ENCODE data around the gene CATSPER2.
"Not testable (repeated sequence)": the region's sequence is repeated elsewhere in the genome, so short reads cannot be mapped to it uniquely, and the experiment has no call there.

The CATSPER2 gene

GRCh38 chr15:43648649-43649429 is at the start of gene CATSPER2:
CATSPER2 (minus strand) TSS chr15:43648844; CDS start chr15:43648061, 783 bp downstream.
- H3K27me3 ChIP-seq (ENCODE audit: control insufficient read depth, insufficient read depth, low read length), result no peaks in the 10 kb centered on the region
- no peak within 1 kb of the TSS for H3K9ac ChIP-seq (ENCODE audit: low read depth, low read length)
- no peaks in the 10 kb centered on the region for H3K36me3 ChIP-seq (ENCODE audit: control insufficient read depth, insufficient read depth, low read length)
- peaks cover 5% of the 10 kb centered on the region for H3K9me3 ChIP-seq (ENCODE audit: control insufficient read depth, insufficient read depth, low read length)
- H3K4me3 ChIP-seq (ENCODE audit: low read depth, low read length), result no peak within 1 kb of the TSS
- no peak within 1 kb of the TSS for H3K27ac ChIP-seq (ENCODE audit: low read depth, low read length)
- H3K4me1 ChIP-seq (ENCODE audit: control insufficient read depth, insufficient read depth, low read length), result no peaks in the 10 kb centered on the region

GRCh38 chr15:43693148-43694022 is 44.7 kb upstream of the CATSPER2 start, which contains the start of gene CKMT1A:
CKMT1A (plus strand) TSS chr15:43693859; CDS start chr15:43694051, 192 bp downstream.
- not testable (repeated sequence) for H3K36me3 ChIP-seq (ENCODE audit: control insufficient read depth, insufficient read depth, low read length); H3K4me1 ChIP-seq (ENCODE audit: control insufficient read depth, insufficient read depth, low read length); H3K27me3 ChIP-seq (ENCODE audit: control insufficient read depth, insufficient read depth, low read length); H3K9me3 ChIP-seq (ENCODE audit: control insufficient read depth, insufficient read depth, low read length); H3K9ac ChIP-seq (ENCODE audit: low read depth, low read length); H3K27ac ChIP-seq (ENCODE audit: low read depth, low read length); H3K4me3 ChIP-seq (ENCODE audit: low read depth, low read length)

- not testable (repeated sequence) for H3K9me3 ChIP-seq (ENCODE audit: control insufficient read depth, insufficient read depth, low read length)
These were observed 44.0 kb upstream of the CATSPER2 start for GRCh38 chr15:43692679-43693078.

DNA sequence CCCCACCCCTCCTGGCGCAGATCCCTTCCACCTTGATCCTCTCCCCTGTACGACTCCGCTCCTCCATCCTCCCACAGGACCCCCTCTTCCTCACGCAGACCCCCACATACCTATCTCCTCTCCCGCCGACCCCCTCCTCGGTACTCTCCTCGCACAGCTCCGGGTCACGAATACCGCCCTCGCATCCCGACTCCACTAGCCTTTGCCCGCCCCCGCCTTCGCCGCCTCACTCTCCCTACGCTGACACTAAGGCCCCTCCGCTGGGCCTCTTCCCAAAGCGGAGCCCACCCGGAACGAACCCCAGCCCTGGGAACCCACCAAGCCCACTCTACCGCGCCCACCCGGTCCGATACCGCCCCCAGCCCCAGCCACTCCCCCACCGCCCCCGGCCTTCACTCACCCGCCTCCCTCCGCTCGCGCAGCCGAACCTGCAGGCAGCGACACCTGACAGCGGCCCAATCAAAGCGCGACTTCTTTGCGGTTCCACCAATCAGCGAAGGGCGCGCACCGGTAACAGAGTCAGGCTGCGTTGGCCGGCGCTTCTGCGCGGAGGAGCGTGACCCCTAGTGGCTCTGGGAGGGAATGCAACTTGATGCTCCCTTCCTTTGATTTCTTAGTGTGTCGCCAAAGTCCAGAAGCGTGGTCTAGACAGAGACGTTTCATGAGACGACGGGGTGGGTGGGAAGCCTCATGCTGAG is 41.1 kb upstream of the CATSPER2 start:
- H3K27ac ChIP-seq (ENCODE audit: low read depth, low read length); H3K27me3 ChIP-seq (ENCODE audit: control insufficient read depth, insufficient read depth, low read length); H3K9me3 ChIP-seq (ENCODE audit: control insufficient read depth, insufficient read depth, low read length); H3K4me3 ChIP-seq (ENCODE audit: low read depth, low read length); H3K36me3 ChIP-seq (ENCODE audit: control insufficient read depth, insufficient read depth, low read length); H3K9ac ChIP-seq (ENCODE audit: low read depth, low read length); H3K4me1 ChIP-seq (ENCODE audit: control insufficient read depth, insufficient read depth, low read length): not testable (repeated sequence)

More at GRCh38 chr15:43692679-43693078, 44.0 kb upstream of the CATSPER2 start:
- not testable (repeated sequence) for H3K9ac ChIP-seq (ENCODE audit: low read depth, low read length); H3K4me1 ChIP-seq (ENCODE audit: control insufficient read depth, insufficient read depth, low read length); H3K4me3 ChIP-seq (ENCODE audit: low read depth, low read length); H3K36me3 ChIP-seq (ENCODE audit: control insufficient read depth, insufficient read depth, low read length); H3K27me3 ChIP-seq (ENCODE audit: control insufficient read depth, insufficient read depth, low read length); H3K27ac ChIP-seq (ENCODE audit: low read depth, low read length)

DNA sequence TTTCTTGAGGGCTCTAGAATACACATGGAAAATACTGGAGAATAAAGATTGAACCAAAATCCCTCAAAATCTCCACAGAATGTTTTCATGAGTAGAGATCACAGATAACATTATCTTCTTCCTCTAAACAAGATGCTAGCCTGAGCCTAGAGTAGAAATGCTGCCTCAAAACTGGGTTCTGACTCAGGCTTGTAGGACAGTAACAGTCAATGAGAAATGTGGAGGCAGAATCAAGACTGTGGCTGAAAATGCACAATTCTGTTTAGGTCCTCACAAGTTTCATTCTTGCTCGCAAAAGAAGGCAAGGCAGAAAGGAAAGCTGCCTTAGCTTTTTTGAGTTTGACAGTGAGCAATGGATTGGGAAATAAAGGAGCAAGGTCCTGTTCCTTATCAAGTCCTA is 25.5 kb upstream of the CATSPER2 start:
- H3K4me1 ChIP-seq (ENCODE audit: control insufficient read depth, insufficient read depth, low read length); H3K27me3 ChIP-seq (ENCODE audit: control insufficient read depth, insufficient read depth, low read length); H3K9ac ChIP-seq (ENCODE audit: low read depth, low read length); H3K27ac ChIP-seq (ENCODE audit: low read depth, low read length); H3K4me3 ChIP-seq (ENCODE audit: low read depth, low read length); H3K9me3 ChIP-seq (ENCODE audit: control insufficient read depth, insufficient read depth, low read length); H3K36me3 ChIP-seq (ENCODE audit: control insufficient read depth, insufficient read depth, low read length): not testable (repeated sequence)

DNA sequence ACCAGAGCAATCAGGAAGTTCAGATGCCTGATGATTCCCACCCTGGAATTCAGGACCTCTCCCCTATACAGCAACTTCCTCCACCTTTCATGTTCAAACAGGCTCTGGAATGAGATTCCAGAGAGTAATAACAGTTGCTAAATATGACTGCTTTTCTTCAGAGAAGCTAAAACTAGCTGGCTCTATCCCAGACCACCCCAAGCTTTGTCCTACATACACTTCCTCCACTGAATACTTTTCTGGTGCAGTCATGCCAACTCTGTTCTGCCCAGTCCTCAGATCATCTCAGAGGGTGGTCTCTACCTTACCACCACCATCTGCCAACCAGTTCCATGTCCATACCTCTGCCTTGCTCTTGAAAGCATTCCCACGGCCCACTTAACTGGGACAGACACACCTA is 17.5 kb upstream of the CATSPER2 start:
- not testable (repeated sequence) for H3K4me3 ChIP-seq (ENCODE audit: low read depth, low read length); H3K27me3 ChIP-seq (ENCODE audit: control insufficient read depth, insufficient read depth, low read length); H3K36me3 ChIP-seq (ENCODE audit: control insufficient read depth, insufficient read depth, low read length); H3K4me1 ChIP-seq (ENCODE audit: control insufficient read depth, insufficient read depth, low read length); H3K27ac ChIP-seq (ENCODE audit: low read depth, low read length); H3K9ac ChIP-seq (ENCODE audit: low read depth, low read length); H3K9me3 ChIP-seq (ENCODE audit: control insufficient read depth, insufficient read depth, low read length)

DNA sequence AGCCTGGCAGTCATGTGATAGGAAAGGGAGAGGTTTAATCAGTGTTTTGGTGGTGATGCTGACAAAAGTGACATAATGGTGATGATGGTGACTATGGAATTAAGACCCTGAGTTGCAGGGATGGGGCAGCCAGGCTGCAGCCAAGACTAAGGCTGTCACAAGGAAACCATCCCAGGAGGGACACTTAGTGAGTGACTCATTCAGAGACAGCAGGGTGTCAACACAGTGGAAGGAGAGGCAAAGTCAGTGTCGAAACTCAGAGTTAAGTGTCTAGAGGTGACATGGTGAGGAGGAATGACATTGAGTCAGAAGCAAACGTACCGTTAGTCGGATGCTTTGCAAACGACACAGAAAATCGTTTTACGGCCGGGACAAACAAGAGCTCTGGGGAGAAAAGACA is 14.7 kb upstream of the CATSPER2 start:
- H3K36me3 ChIP-seq (ENCODE audit: control insufficient read depth, insufficient read depth, low read length); H3K27ac ChIP-seq (ENCODE audit: low read depth, low read length); H3K9ac ChIP-seq (ENCODE audit: low read depth, low read length); H3K4me3 ChIP-seq (ENCODE audit: low read depth, low read length); H3K4me1 ChIP-seq (ENCODE audit: control insufficient read depth, insufficient read depth, low read length); H3K9me3 ChIP-seq (ENCODE audit: control insufficient read depth, insufficient read depth, low read length); H3K27me3 ChIP-seq (ENCODE audit: control insufficient read depth, insufficient read depth, low read length): not testable (repeated sequence)

DNA sequence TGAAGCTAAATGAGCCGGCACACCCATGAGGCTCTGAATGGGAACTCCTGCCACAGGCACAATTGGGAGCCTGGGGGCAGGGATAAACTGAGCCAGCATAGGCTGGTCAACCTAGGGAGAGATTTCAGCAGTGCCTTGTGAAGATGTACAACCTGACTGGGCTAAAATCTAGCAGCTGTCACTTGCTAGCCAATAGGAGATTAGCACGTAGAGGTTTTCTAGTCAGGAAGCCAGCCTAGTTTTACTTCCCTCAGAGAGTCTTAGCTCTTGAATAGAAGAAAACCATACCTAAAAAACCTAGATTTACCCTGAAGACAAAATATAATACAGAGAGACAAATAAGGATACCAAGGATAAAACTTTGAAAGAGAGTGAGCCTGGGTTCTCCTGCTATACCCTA is 13.6 kb upstream of the CATSPER2 start:
- not testable (repeated sequence) for H3K9me3 ChIP-seq (ENCODE audit: control insufficient read depth, insufficient read depth, low read length); H3K9ac ChIP-seq (ENCODE audit: low read depth, low read length); H3K4me3 ChIP-seq (ENCODE audit: low read depth, low read length); H3K27me3 ChIP-seq (ENCODE audit: control insufficient read depth, insufficient read depth, low read length); H3K36me3 ChIP-seq (ENCODE audit: control insufficient read depth, insufficient read depth, low read length); H3K27ac ChIP-seq (ENCODE audit: low read depth, low read length); H3K4me1 ChIP-seq (ENCODE audit: control insufficient read depth, insufficient read depth, low read length)

DNA sequence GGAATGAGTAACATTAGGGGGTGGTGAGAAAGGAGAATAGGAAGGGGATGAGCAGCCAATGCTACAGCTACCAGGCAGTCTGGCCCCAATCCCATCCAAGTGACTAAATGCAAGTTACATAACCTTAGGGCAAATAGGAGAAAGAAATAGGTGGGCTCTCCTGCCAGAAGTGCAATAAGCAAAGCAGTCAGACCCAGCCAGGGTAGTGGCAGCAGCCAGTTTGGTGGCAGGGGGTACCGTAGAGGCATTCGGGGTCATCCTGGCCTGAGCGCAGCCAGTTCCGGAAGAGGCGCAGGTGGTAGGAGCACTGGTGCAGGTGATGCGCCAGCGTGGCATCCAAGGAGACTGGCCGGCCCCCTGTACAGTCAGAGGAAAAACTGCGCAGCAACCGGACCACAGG is 11.1 kb upstream of the CATSPER2 start:
- H3K36me3 ChIP-seq (ENCODE audit: control insufficient read depth, insufficient read depth, low read length); H3K4me3 ChIP-seq (ENCODE audit: low read depth, low read length); H3K9ac ChIP-seq (ENCODE audit: low read depth, low read length); H3K27me3 ChIP-seq (ENCODE audit: control insufficient read depth, insufficient read depth, low read length); H3K27ac ChIP-seq (ENCODE audit: low read depth, low read length); H3K9me3 ChIP-seq (ENCODE audit: control insufficient read depth, insufficient read depth, low read length); H3K4me1 ChIP-seq (ENCODE audit: control insufficient read depth, insufficient read depth, low read length): not testable (repeated sequence)

GRCh38 chr15:43649430-43649926 is 834 bp upstream of the CATSPER2 start:
- H3K27ac ChIP-seq (ENCODE audit: low read depth, low read length); H3K4me1 ChIP-seq (ENCODE audit: control insufficient read depth, insufficient read depth, low read length); H3K36me3 ChIP-seq (ENCODE audit: control insufficient read depth, insufficient read depth, low read length); H3K9me3 ChIP-seq (ENCODE audit: control insufficient read depth, insufficient read depth, low read length); H3K9ac ChIP-seq (ENCODE audit: low read depth, low read length); H3K27me3 ChIP-seq (ENCODE audit: control insufficient read depth, insufficient read depth, low read length); H3K4me3 ChIP-seq (ENCODE audit: low read depth, low read length): not testable (repeated sequence)

Data from HUES48 (cell line).